Mucosa of stomach (tissue), 1 donor: Measurements from ENCODE around the gene GDPGP1.

ENCODE experiments used
- H3K27me3 ChIP-seq: one replicate; pipeline ENCODE4 v1.7.0; 2013; ENCODE audit warnings: mild to moderate bottlenecking, low read length; ENCODE audit not compliant: control insufficient read depth, insufficient read depth
- H3K36me3 ChIP-seq: one replicate; pipeline ENCODE4 v1.7.0; 2013; ENCODE audit warnings: low read length; ENCODE audit not compliant: control insufficient read depth, insufficient read depth
- H3K4me1 ChIP-seq: one replicate; pipeline ENCODE4 v1.7.0; 2013; ENCODE audit warnings: mild to moderate bottlenecking, low read length; ENCODE audit not compliant: control insufficient read depth, insufficient read depth
- H3K4me3 ChIP-seq: one replicate; pipeline ENCODE4 v1.7.0; 2013; ENCODE audit warnings: low read length
- H3K9ac ChIP-seq: one replicate; pipeline ENCODE4 v1.7.0; 2013; ENCODE audit warnings: mild to moderate bottlenecking, low read length, moderate library complexity
- H3K9me3 ChIP-seq: one replicate; pipeline ENCODE4 v1.7.0; 2013; ENCODE audit warnings: mild to moderate bottlenecking, low read length, moderate library complexity; ENCODE audit not compliant: control insufficient read depth
- donor health status: Pancreatic carcinoma.

The GDPGP1 gene

DNA sequence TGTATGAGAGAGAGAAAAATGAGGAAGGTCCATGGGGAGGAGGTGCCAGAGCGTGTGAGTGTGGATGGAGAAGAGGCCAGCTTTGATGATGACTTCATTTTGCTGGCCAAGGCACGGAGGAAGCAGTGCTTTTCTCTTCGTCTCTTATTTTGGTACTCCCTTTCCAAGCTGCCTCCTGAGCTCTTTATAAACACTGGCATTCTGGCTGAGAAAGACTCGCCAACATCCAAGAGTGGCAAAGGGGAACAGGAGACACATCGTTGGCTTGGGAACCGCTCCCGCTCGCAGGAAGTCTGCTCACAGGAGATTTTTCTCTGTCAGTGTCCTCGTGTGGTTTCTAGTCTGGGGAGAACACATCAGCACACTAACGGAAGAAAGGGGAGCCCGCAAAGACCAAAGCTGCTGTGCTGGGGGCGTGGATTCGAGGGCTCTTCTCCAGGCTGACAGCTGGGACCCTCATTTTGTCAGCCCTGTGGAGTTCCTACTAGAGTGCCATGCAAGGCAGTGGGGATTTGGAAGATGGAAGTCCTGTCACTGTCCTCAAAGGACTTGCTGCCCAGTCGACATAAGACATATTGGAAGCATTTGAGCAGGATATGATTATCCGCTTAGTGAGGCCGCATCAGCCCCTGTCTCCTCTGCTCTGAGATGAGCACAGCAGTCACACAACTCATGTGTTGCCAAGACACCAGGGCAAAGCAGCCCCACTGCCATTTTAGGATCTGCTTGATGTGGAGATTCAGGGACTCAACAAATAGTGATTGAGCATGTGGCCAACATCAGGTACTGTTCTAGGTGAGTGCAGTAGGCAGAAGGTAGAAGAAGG is 40.8 kb upstream of the GDPGP1 start:
- H3K27me3 ChIP-seq = no peaks in the 10 kb centered on the region
- no peak overlapping the region for H3K9ac ChIP-seq
- H3K9me3 ChIP-seq = no peaks in the 10 kb centered on the region
- peaks cover 42% of the 10 kb centered on the region for H3K4me1 ChIP-seq
- H3K4me3 ChIP-seq = no peak overlapping the region
- H3K36me3 ChIP-seq = no peaks in the 10 kb centered on the region

DNA sequence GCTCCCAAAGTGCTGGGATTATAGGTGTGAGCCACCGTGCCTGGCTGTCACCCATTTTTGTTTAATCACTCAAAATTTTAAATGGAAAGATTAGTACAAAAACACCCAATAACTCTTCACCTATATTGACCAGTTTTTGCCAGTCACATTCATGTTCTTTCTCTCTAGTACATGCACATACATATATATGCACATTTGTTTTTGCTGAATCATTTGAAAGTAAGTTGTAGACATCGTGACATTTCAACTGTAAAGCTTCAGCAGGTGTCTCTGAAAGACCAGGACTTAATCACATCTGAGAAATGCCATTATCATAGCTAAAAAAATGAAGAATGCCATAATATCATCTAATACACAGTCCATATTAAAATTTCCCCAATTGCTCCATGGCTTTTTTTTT is 39.4 kb upstream of the GDPGP1 start:
- no peaks in the 10 kb centered on the region for H3K27me3 ChIP-seq
- peaks cover 42% of the 10 kb centered on the region for H3K4me1 ChIP-seq
- H3K9me3 ChIP-seq = no peaks in the 10 kb centered on the region
- H3K4me3 ChIP-seq = no peak overlapping the region
- no peaks in the 10 kb centered on the region for H3K36me3 ChIP-seq
- no peak overlapping the region for H3K9ac ChIP-seq

GRCh38 chr15:90200534-90201129 is 33.4 kb upstream of the GDPGP1 start:
- Histone ChIP-seq H3K4me3 (peak overlapping the region; percentile 22), H3K4me1 (peaks cover 29% of the 10 kb centered on the region), H3K36me3 (no peaks in the 10 kb centered on the region), H3K9me3 (no peaks in the 10 kb centered on the region), H3K9ac (peak overlapping the region; percentile 87), H3K27me3 (no peaks in the 10 kb centered on the region)

DNA sequence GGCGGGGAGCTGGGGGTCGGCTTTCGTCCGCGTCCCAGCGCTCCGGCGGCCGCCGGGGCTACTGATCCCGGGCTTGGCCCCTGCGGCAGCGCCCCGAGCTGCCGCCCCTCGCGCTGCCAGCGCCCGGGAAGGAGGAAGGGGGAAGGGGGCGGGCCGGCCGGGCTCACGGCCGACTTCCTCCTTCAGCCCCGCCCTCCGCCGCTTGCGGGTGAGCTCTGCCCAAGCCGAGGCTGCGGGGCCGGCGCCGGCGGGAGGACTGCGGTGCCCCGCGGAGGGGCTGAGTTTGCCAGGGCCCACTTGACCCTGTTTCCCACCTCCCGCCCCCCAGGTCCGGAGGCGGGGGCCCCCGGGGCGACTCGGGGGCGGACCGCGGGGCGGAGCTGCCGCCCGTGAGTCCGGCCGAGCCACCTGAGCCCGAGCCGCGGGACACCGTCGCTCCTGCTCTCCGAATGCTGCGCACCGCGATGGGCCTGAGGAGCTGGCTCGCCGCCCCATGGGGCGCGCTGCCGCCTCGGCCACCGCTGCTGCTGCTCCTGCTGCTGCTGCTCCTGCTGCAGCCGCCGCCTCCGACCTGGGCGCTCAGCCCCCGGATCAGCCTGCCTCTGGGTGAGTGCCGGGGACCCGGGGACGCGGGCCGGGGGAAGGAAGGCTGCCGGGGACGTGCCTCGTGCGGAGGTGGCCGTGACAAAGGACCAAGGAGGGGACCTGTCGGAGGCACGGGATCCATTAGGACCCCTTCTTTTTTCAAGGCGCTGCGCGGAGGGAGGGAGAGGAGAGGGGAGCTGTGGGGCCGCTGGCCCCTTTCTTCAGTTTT is 32.7 kb upstream of the GDPGP1 start, which contains the start of gene SEMA4B:
Gene SEMA4B, plus strand, starts transcription at position 201 of the 814 bp plus-strand sequence. Its CDS starts 249 bp downstream, at position 450.
- peaks cover 29% of the 10 kb centered on the region for H3K4me1 ChIP-seq
- H3K27me3 ChIP-seq = no peaks in the 10 kb centered on the region
- no peaks in the 10 kb centered on the region for H3K9me3 ChIP-seq
- H3K9ac ChIP-seq = peak within 1 kb of the TSS; percentile 87
- H3K4me3 ChIP-seq = peak within 1 kb of the TSS; percentile 32
- H3K36me3 ChIP-seq = no peaks in the 10 kb centered on the region

- Histone ChIP-seq H3K9ac (peak overlapping the region; percentile 87), H3K4me1 (peaks cover 29% of the 10 kb centered on the region), H3K27me3 (no peaks in the 10 kb centered on the region), H3K4me3 (peak overlapping the region; percentile 32), H3K36me3 (no peaks in the 10 kb centered on the region), H3K9me3 (no peaks in the 10 kb centered on the region)
These were observed 32.0 kb upstream of the GDPGP1 start for GRCh38 chr15:90201944-90202375.

DNA sequence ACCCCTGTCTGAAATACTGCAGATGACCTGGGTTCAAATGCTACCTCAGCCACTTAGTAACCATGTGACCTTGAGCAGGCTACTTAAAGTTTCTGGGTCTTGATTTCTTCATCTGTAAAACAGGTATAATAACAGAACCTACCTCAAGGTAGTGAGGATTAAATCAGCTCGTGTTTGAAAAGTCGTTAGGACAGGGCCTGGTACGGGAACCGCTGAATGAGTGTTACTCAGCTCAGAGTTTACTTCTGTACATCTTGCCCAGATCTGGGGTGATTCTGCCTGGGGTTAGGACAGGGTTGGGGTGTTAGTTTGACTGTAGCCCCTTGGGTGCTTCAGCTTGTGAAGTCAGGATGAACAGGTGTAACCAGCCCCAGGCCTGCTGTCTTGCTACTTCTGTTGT is 31.1 kb upstream of the GDPGP1 start:
- peak overlapping the region; percentile 87 for H3K9ac ChIP-seq
- no peaks in the 10 kb centered on the region for H3K36me3 ChIP-seq
- H3K9me3 ChIP-seq = no peaks in the 10 kb centered on the region
- H3K4me3 ChIP-seq = peak overlapping the region; percentile 32
- H3K27me3 ChIP-seq = no peaks in the 10 kb centered on the region
- H3K4me1 ChIP-seq = peaks cover 29% of the 10 kb centered on the region

DNA sequence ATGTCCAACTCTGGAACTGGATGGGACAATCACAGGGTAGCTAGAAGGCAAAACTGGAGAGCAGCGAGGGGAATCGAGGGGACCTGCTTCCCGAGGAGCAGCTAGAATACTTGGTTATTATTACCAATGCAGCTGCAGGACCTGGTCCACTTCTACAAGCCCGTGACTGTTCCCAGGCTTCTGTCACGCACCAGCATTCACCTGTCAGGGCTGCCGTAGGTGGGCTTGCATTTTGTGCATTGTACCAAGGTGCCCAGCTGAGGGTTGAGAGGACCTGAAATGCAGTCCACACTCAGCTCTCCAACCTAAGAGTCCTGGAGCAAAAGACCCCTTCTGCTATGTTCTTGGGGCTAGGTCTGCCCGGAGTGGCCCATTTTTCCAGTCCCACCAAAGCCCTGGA is 30.5 kb upstream of the GDPGP1 start:
- H3K4me1 ChIP-seq = peaks cover 29% of the 10 kb centered on the region

GRCh38 chr15:90203922-90204321 is 30.1 kb upstream of the GDPGP1 start:
- H3K36me3 ChIP-seq = no peaks in the 10 kb centered on the region
- no peak overlapping the region for H3K4me3 ChIP-seq
- no peaks in the 10 kb centered on the region for H3K9me3 ChIP-seq
- H3K4me1 ChIP-seq = peaks cover 29% of the 10 kb centered on the region
- no peak overlapping the region for H3K9ac ChIP-seq
- no peaks in the 10 kb centered on the region for H3K27me3 ChIP-seq

More for the DNA sequence above, 30.5 kb upstream of the GDPGP1 start:
- Histone ChIP-seq H3K9me3 (no peaks in the 10 kb centered on the region), H3K4me3 (no peak overlapping the region), H3K36me3 (no peaks in the 10 kb centered on the region), H3K27me3 (no peaks in the 10 kb centered on the region), H3K9ac (peak overlapping the region; percentile 87)

- no peak overlapping the region for H3K4me3 ChIP-seq
- peaks cover 39% of the 10 kb centered on the region for H3K4me1 ChIP-seq
- no peaks in the 10 kb centered on the region for H3K9me3 ChIP-seq
- H3K36me3 ChIP-seq = no peaks in the 10 kb centered on the region
- H3K27me3 ChIP-seq = no peaks in the 10 kb centered on the region
- H3K9ac ChIP-seq = no peak overlapping the region
These were observed 28.8 kb upstream of the GDPGP1 start for GRCh38 chr15:90205050-90205848.

DNA sequence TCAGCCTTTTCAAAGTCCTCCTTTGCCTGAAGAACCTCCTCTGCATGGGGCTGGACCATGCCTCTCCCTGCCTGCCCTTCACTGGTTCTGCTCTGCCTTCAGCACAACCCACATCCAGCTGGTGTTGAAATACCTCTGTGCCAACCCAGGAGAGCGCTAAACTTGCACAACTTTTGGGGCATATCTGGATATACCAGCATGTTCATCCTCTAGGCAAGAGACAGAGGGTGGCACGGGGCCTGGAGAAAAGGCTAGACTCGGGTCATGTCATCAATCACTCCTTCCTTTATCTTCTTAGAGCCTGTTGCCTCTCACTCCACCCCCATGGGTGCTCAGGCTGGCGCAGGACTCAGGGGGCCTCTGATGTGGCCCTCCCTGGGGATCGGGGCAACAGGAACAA is 28.1 kb upstream of the GDPGP1 start:
- Histone ChIP-seq H3K4me3 (no peak overlapping the region), H3K27me3 (no peaks in the 10 kb centered on the region), H3K9me3 (no peaks in the 10 kb centered on the region), H3K36me3 (no peaks in the 10 kb centered on the region), H3K4me1 (peaks cover 39% of the 10 kb centered on the region), H3K9ac (no peak overlapping the region)

GRCh38 chr15:90207252-90207651 is 26.8 kb upstream of the GDPGP1 start:
- no peak overlapping the region for H3K9ac ChIP-seq
- H3K27me3 ChIP-seq = no peaks in the 10 kb centered on the region
- H3K4me1 ChIP-seq = peaks cover 46% of the 10 kb centered on the region
- no peaks in the 10 kb centered on the region for H3K9me3 ChIP-seq
- no peaks in the 10 kb centered on the region for H3K36me3 ChIP-seq
- H3K4me3 ChIP-seq = no peak overlapping the region
